Hepatocyte (in vitro differentiated cells): ENCODE results near the gene USP50.

Experiments used
- EZH2phosphoT487 ChIP-seq: fragments of 200-600 bp; sonication (generic); IDR thresholded peaks from one replicate; pipeline ENCODE4 v1.6.1; 2018; ENCODE audit warnings: antibody characterized with exemption, mild to moderate bottlenecking, low read depth, moderate library complexity; ENCODE audit not compliant: unreplicated experiment, severe bottlenecking
- TF ChIP-seq, protein P1 (sequence below): fragments of 200-600 bp; sonication (generic); IDR thresholded peaks from 2 replicates; pipeline ENCODE4 v1.5.1; 2016; ENCODE audit warnings: antibody characterized with exemption, mild to moderate bottlenecking; ENCODE audit not compliant: poor library complexity

DNA sequence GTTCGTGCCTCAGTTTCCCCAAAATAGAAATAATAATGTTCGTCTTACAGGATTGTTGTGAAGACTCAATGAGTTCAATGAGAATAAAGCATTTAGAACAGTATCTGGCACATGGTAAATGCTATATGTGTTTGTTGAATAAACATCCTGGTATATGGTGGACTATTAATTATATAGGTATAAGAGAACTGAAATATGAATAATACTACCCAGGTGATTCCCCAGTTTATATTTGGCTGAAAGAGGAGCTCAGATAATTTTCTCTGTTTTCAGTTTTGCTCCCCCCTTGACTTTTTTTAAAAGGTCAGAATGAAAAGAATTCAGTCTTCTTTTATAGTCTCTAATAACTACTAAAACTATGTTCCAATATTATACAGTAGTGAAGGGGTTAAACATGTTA is 75.4 kb downstream of the USP50 start:
- TF ChIP-seq, protein P1, sequence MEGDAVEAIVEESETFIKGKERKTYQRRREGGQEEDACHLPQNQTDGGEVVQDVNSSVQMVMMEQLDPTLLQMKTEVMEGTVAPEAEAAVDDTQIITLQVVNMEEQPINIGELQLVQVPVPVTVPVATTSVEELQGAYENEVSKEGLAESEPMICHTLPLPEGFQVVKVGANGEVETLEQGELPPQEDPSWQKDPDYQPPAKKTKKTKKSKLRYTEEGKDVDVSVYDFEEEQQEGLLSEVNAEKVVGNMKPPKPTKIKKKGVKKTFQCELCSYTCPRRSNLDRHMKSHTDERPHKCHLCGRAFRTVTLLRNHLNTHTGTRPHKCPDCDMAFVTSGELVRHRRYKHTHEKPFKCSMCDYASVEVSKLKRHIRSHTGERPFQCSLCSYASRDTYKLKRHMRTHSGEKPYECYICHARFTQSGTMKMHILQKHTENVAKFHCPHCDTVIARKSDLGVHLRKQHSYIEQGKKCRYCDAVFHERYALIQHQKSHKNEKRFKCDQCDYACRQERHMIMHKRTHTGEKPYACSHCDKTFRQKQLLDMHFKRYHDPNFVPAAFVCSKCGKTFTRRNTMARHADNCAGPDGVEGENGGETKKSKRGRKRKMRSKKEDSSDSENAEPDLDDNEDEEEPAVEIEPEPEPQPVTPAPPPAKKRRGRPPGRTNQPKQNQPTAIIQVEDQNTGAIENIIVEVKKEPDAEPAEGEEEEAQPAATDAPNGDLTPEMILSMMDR, result no peak
- TF ChIP-seq EZH2phosphoT487, result no peak
